SK-N-SH treated with all-trans-retinoic acid at 6 μM for 48 hours (cell line): ENCODE data around the gene FOXL3.

Source experiments
- ATAC-seq: fragments of 200-7000 bp; cut with Tn5 transposase; 3 replicates; pipeline ENCODE4 v1.9.1; 2020; ENCODE audit warnings: mild to moderate bottlenecking, moderate library complexity
- ARNTL ChIP-seq: fragments of 450-650 bp; formaldehyde crosslinking; IDR thresholded peaks from 2 replicates; pipeline ENCODE4 v1.5.0; 2020; ENCODE audit warnings: low read depth, mild to moderate bottlenecking, moderate library complexity, borderline replicate concordance
- BACH2 ChIP-seq: fragments of 250-450 bp; sonication (Bioruptor Pico); IDR thresholded peaks from 2 replicates; pipeline ENCODE4 v1.9.0; 2021; ENCODE audit warnings: mild to moderate bottlenecking, borderline replicate concordance
- CREB5 ChIP-seq: fragments of 250-450 bp; sonication (Bioruptor Pico); IDR thresholded peaks from 2 replicates; pipeline ENCODE4 v1.5.1; 2020; ENCODE audit warnings: low read depth, mild to moderate bottlenecking, moderate library complexity
- CSDC2 ChIP-seq: fragments of 250-450 bp; sonication (Bioruptor Pico); IDR thresholded peaks from 2 replicates; pipeline ENCODE4 v1.5.0; 2020; ENCODE audit warnings: mild to moderate bottlenecking, moderate library complexity
- ESRRG ChIP-seq: fragments of 250-450 bp; sonication (Bioruptor Pico); IDR thresholded peaks from 2 replicates; pipeline ENCODE4 v1.6.1; 2021; ENCODE audit warnings: mild to moderate bottlenecking
- GLIS3 ChIP-seq: fragments of 250-450 bp; sonication (Bioruptor Pico); IDR thresholded peaks from 2 replicates; pipeline ENCODE4 v1.5.0; 2020; ENCODE audit warnings: mild to moderate bottlenecking, moderate library complexity
- ISL1 ChIP-seq: fragments of 250-450 bp; sonication (Bioruptor Pico); IDR thresholded peaks from 2 replicates; pipeline ENCODE4 v2.1.2; 2022; ENCODE audit warnings: mild to moderate bottlenecking, moderate library complexity
- OSR1 ChIP-seq: fragments of 250-450 bp; sonication (Bioruptor Pico); IDR thresholded peaks from 2 replicates; pipeline ENCODE4 v1.8.0; 2022; ENCODE audit warnings: moderate library complexity, mild to moderate bottlenecking, inconsistent platforms
- PATZ1 ChIP-seq: fragments of 250-450 bp; sonication (Bioruptor Pico); IDR thresholded peaks from 2 replicates; pipeline ENCODE4 v1.8.0; 2020; ENCODE audit warnings: mild to moderate bottlenecking, moderate library complexity, borderline replicate concordance
- PPARA ChIP-seq: fragments of 250-450 bp; sonication (Bioruptor Pico); IDR thresholded peaks from 2 replicates; pipeline ENCODE4 v1.5.0; 2020; ENCODE audit warnings: mild to moderate bottlenecking, borderline replicate concordance
- RARB ChIP-seq: fragments of 250-450 bp; sonication (Bioruptor Pico); IDR thresholded peaks from 2 replicates; pipeline ENCODE4 v1.8.0; 2021; ENCODE audit warnings: mild to moderate bottlenecking, moderate library complexity
- SNAI2 ChIP-seq: fragments of 250-450 bp; sonication (Bioruptor Pico); IDR thresholded peaks from 2 replicates; pipeline ENCODE4 v1.5.0; 2020; ENCODE audit warnings: mild to moderate bottlenecking, moderate library complexity
- TCF4 ChIP-seq: fragments of 250-450 bp; sonication (Bioruptor Pico); IDR thresholded peaks from 2 replicates; pipeline ENCODE4 v1.8.0; 2021; ENCODE audit warnings: mild to moderate bottlenecking, moderate library complexity, borderline replicate concordance
- TOX ChIP-seq: fragments of 250-450 bp; sonication (Bioruptor Pico); IDR thresholded peaks from 2 replicates; pipeline ENCODE4 v1.8.0; 2021; ENCODE audit warnings: mild to moderate bottlenecking, moderate library complexity, borderline replicate concordance
- ZC3H10 ChIP-seq: fragments of 250-450 bp; sonication (Bioruptor Pico); IDR thresholded peaks from 2 replicates; pipeline ENCODE4 v1.5.1; 2021; ENCODE audit warnings: mild to moderate bottlenecking, moderate library complexity
- ZFP3 ChIP-seq: fragments of 250-450 bp; sonication (Bioruptor Pico); IDR thresholded peaks from 2 replicates; pipeline ENCODE4 v1.5.0; 2020; ENCODE audit warnings: mild to moderate bottlenecking, moderate library complexity
- ZNF565 ChIP-seq: fragments of 450-650 bp; formaldehyde crosslinking; conservative IDR thresholded peaks from 2 replicates; pipeline ENCODE4 v1.5.0; 2020; ENCODE audit warnings: low read depth, mild to moderate bottlenecking, moderate library complexity
- ZNF70 ChIP-seq: fragments of 450-650 bp; formaldehyde crosslinking; IDR thresholded peaks from 2 replicates; pipeline ENCODE4 v1.5.0; 2020; ENCODE audit warnings: mild to moderate bottlenecking, moderate library complexity
- ZNF8 ChIP-seq: fragments of 450-650 bp; formaldehyde crosslinking; IDR thresholded peaks from 2 replicates; pipeline ENCODE4 v1.5.0; 2020; ENCODE audit warnings: mild to moderate bottlenecking, moderate library complexity
- TF ChIP-seq, protein P1 (sequence below): fragments of 250-450 bp; sonication (Bioruptor Pico); IDR thresholded peaks from 2 replicates; pipeline ENCODE4 v1.5.1; 2021; ENCODE audit warnings: mild to moderate bottlenecking, moderate library complexity
- TF ChIP-seq, protein P2 (sequence below): fragments of 250-450 bp; sonication (Bioruptor Pico); IDR thresholded peaks from 2 replicates; pipeline ENCODE4 v1.5.0; 2020; ENCODE audit warnings: mild to moderate bottlenecking, moderate library complexity

The FOXL3 gene

DNA sequence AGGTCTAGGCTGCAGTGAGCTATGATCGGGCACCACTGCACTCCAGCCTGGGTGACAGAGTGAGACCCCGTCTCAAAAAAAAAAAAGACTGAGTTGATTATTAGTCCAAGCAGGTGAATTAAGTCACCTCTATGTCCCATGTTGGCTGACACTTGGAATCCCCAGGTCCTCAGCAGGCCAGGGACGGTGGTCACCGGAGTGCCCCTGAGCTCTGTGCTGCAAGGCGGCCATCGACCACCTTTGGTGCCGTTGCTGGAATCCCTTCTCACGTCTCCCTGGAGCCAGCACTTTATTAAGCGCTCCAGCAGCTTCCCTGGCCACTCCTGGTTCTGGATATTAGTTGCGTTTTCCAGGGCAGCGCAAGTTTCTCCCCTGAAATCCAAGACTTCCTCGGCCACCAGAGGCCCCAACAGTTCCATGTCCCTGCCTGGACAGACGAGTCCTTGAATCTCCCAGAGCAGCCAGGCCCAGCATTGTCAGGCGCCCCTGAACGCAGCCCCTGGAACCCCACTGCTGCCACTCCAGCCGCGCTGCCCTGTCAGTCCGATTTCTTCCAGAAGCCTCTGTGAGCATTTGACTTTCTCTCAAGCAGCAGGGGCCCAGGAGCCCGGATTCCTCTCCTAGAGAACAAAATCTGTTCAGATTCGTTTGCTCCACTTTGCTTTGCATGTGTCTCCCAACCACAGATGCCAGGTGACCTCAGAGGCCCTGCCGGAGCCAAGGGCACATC lies 38.4 kb upstream of the FOXL3 start:
- no peak for TF ChIP-seq GLIS3 (CRISPR knock-in tag)
- TF ChIP-seq RARB (CRISPR knock-in tag): no peak
- no peak for TF ChIP-seq ZNF70 (CRISPR knock-in tag)
- TF ChIP-seq TCF4 (CRISPR knock-in tag): no peak
- TF ChIP-seq CREB5: no peak

GRCh38 chr7:252216-252965 lies 37.6 kb upstream of the FOXL3 start:
- TF ChIP-seq, protein P1, sequence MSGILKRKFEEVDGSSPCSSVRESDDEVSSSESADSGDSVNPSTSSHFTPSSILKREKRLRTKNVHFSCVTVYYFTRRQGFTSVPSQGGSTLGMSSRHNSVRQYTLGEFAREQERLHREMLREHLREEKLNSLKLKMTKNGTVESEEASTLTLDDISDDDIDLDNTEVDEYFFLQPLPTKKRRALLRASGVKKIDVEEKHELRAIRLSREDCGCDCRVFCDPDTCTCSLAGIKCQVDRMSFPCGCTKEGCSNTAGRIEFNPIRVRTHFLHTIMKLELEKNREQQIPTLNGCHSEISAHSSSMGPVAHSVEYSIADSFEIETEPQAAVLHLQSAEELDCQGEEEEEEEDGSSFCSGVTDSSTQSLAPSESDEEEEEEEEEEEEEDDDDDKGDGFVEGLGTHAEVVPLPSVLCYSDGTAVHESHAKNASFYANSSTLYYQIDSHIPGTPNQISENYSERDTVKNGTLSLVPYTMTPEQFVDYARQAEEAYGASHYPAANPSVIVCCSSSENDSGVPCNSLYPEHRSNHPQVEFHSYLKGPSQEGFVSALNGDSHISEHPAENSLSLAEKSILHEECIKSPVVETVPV (CRISPR knock-in tag): no peak
- TF ChIP-seq CREB5 (no peak), RARB (CRISPR knock-in tag) (no peak), OSR1 (CRISPR knock-in tag) (no peak), ZNF8 (CRISPR knock-in tag) (no peak), CSDC2 (no peak), BACH2 (CRISPR knock-in tag) (no peak), ZC3H10 (CRISPR knock-in tag) (no peak), ARNTL (CRISPR knock-in tag) (no peak), TOX (CRISPR knock-in tag) (no peak), PPARA (CRISPR knock-in tag) (no peak), ZNF70 (CRISPR knock-in tag) (no peak), GLIS3 (CRISPR knock-in tag) (no peak), SNAI2 (CRISPR knock-in tag) (no peak), ISL1 (CRISPR knock-in tag) (no peak), PATZ1 (CRISPR knock-in tag) (no peak)
- TF ChIP-seq, protein P2, sequence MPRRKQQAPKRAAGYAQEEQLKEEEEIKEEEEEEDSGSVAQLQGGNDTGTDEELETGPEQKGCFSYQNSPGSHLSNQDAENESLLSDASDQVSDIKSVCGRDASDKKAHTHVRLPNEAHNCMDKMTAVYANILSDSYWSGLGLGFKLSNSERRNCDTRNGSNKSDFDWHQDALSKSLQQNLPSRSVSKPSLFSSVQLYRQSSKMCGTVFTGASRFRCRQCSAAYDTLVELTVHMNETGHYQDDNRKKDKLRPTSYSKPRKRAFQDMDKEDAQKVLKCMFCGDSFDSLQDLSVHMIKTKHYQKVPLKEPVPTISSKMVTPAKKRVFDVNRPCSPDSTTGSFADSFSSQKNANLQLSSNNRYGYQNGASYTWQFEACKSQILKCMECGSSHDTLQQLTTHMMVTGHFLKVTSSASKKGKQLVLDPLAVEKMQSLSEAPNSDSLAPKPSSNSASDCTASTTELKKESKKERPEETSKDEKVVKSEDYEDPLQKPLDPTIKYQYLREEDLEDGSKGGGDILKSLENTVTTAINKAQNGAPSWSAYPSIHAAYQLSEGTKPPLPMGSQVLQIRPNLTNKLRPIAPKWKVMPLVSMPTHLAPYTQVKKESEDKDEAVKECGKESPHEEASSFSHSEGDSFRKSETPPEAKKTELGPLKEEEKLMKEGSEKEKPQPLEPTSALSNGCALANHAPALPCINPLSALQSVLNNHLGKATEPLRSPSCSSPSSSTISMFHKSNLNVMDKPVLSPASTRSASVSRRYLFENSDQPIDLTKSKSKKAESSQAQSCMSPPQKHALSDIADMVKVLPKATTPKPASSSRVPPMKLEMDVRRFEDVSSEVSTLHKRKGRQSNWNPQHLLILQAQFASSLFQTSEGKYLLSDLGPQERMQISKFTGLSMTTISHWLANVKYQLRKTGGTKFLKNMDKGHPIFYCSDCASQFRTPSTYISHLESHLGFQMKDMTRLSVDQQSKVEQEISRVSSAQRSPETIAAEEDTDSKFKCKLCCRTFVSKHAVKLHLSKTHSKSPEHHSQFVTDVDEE (CRISPR knock-in tag): no peak
- no peak for ATAC-seq

More for the DNA sequence above, 38.4 kb upstream of the FOXL3 start:
- ATAC-seq: no peak

DNA sequence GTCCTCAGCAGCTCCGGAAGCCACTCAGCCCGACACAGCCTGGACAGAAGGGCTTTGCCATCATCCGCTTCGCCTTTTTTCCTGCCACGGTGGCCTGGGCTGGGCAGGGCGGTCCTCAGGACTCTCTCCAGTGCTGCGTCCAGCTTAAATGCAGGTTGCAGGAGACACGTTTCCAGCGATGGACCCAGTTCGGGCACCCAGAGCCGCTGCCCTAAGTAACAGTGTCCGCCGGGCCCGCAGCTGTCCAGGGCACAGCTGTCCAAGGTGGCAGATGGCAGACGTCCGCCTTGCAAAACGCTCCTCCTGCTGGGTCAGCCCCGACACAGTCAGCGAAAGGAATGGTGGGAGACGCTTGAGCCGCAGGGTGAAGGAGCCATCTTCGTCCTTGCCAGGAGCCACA lies 37.0 kb upstream of the FOXL3 start:
- ATAC-seq: no peak
- TF ChIP-seq ZNF70 (CRISPR knock-in tag) (no peak), TCF4 (CRISPR knock-in tag) (no peak), CSDC2 (no peak), ISL1 (CRISPR knock-in tag) (no peak), TOX (CRISPR knock-in tag) (no peak), ZNF565 (CRISPR knock-in tag) (no peak), PATZ1 (CRISPR knock-in tag) (no peak), CREB5 (no peak), PPARA (CRISPR knock-in tag) (no peak), ZC3H10 (CRISPR knock-in tag) (no peak), ZFP3 (CRISPR knock-in tag) (no peak), ESRRG (CRISPR knock-in tag) (no peak), BACH2 (CRISPR knock-in tag) (no peak), SNAI2 (CRISPR knock-in tag) (no peak)
